Inflammatory macrophage treated with lipopolysaccharide for 4 hours (primary cell): Measurements from ENCODE around the gene AKAP7.
"Not testable (repeated sequence)": the region's sequence is repeated elsewhere in the genome, so short reads cannot be mapped to it uniquely, and the experiment has no call there.

Experiments
- DNase-seq: peaks from one replicate; pipeline ENCODE4 v3.0.0-alpha.2; 2020

Gene AKAP7

GRCh38 chr6:131257104-131257503 lies 121.8 kb downstream of the AKAP7 start:
- no peak for DNase-seq

GRCh38 chr6:131258010-131258652 lies 122.9 kb downstream of the AKAP7 start:
- DNase-seq = no peak

- DNase-seq = no peak
Observed at GRCh38 chr6:131258816-131259476, 123.7 kb downstream of the AKAP7 start.

DNA sequence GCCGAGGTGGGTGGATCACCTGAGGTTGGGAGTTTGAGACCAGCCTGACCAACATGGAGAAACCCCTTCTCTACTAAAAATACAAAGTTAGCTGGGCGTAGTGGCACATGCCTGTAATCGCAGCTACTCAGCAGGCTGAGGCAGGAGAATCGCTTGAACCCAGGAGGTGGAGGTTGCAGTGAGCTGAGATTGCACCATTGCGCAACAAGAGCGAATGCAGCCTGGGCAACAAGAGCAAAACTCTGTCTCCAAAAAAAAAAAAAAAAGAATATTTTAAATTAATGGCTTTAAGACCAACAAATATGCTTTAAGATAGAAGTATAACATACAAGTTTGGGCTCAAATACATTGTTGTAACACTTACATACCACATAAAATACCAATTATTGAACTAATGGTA lies 125.7 kb downstream of the AKAP7 start:
- not testable (repeated sequence) for DNase-seq

DNA sequence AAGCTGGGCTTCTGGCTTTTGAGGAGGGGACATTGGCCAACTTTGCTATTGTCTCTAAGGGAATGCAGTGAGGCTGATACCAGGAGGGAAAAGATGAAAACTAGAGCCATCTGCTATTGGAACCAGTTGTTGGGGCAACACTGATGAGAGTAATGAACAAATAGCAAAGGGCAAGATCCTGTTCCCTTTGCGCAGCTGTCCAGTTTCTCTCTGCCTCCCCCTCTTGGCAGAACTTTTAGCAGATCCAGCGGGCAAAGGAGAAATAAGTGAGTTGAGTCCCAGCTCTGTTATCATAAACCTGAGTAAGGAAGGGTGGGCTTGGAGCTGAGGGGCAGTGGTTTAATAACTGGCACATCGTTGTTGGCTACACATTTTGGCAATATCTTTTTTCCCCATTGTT lies 126.8 kb downstream of the AKAP7 start:
- no peak for DNase-seq

DNA sequence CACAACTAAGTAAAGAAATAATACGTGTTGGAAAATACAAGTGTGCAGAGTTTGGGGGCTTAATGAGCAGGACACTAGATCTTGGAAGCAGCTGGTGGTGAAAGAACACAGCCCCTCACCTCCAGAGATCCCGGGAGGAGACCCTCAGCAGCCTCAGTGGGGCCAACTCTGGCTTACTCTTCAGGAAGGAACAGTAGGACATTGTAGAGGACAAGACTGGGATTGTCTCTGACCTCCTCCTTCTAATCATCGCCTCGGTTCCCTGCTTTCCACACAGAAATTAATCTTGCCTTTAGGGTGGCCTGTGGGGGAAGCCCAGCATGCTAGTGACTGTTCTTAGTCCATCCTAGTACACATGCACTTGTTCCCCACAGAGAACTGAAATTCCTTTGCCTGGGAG lies 130.7 kb downstream of the AKAP7 start:
- DNase-seq = no peak

- DNase-seq = no peak
Observed at GRCh38 chr6:131268303-131268702, 133.0 kb downstream of the AKAP7 start.

DNA sequence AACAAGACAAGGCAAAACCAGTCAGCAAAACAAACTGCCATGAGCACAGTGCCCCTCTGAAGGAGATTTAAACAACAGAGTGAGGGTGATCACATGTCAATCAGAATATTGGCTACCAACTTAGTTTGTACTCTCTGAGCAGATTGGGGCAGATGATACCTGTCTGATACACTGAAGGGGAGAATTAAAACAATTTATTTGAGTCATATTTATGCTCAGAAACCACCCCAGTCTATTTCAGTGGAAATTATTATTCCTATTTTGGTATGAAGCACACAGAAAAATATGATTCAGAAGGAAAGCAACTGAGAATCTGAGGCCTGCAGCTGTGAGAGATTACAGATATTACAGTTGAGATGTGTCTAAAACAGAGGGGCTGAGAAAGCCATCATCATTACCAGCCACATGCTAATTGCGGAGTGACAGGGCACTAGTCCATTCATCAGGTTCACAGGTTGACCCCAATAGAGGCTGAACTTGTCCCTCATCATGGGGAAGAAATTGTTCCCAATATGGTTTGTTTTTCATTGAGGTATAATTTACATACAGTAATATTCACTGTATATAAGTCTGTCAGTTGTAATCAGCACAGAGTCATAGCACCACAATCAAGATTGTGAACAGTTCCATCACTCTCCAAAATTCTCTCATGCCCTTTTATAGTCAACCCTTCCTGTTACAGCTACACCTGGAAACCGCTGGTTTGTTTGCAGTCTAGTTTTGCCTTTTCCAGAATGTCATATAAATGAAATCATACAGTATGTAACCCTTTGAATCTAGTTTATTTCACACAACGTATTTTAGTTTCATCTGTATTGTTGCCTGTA lies 134.5 kb downstream of the AKAP7 start:
- DNase-seq = no peak

DNA sequence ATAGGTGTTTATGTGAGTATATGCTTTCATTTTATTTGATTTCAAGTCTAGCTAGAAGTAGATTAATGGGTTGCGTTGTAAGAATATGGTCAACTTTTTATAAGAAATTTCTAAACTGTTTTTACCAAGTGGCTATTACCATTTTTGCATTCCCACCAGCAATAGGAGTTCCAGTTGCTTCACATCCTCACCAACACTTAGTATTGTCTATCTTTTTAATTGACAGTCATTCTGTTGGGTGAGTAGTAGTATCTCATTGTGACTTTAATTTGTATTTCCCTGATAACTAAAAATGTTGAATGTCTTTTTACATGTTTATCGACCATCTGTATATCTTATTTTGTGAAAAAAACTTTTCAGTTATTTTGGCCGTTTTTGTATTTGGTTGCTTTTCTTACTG lies 135.3 kb downstream of the AKAP7 start:
- DNase-seq = no peak

- DNase-seq = no peak
Observed at GRCh38 chr6:131275273-131275672, 140.0 kb downstream of the AKAP7 start.

DNA sequence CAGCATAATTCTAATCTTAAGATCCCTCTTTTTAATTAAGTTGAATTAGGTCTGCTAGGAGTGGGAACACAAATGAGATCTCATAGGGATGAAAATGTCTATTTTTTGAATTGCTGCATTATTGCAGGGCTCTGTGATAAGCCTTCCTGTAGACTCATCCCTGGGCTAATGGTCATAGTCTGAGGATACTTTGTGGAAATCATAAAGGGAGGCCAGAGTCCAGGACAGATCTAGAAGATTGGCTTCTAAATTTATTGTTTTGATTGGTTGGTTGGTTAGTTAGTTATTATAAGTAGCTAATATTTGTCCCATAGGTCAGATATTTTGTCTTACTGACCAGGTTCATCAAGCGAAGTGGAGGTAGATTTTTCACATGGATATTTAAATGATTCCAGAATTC lies 142.3 kb downstream of the AKAP7 start:
- no peak for DNase-seq

- peak; percentile 40 for DNase-seq
Observed at GRCh38 chr6:131281471-131282270, 146.4 kb downstream of the AKAP7 start.

DNA sequence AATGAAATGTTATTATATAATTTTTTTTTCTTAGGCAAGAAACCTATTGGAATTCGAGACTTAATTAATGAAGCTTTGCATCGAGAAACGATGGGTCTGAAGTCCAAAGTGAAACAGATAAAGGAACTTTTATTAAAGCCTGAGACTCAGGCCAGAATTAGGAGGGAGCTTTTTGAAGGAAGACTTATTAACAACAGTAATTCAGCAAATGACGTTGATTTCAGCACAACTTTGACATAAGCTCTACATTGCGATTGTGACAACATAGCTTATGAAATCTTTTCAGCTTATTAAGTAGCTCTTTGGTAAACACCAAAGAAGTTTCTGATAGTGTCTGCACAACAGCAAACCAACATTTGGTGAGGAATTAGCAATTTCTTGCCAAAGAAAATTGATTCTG lies 147.1 kb downstream of the AKAP7 start:
- no peak for DNase-seq

DNA sequence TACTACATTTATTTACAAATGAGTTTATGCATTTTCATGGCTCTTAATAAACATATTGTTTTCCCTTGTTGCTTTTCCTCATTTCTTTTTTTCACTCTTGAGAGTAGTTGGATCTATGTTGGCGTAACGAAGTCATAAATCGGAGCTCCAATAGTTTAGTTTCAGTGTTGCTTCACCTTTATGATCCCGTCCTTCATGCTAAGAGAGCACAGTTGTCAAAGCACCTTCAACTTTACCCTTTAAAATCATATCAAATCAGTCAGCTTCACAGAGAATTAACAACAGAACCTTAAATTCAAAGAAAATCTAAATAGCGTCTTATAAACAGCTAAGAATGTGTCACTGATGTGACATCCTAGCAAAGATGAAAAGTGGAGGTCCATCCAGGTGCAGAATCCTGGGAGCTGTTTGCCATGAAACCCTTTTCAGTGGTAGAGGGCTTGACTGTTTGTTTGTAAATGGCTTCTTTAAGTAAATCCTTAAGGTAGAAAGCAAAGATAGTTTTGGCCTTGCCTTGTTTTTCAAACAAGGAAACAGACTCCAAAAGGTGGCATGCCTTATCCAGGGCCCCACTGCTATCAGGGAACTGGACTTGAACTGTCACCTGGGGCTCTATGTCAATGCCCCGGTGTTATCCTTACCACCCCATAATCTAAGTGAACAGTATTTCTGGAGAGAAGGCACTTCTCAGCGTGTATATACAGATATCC lies 148.4 kb downstream of the AKAP7 start:
- no peak for DNase-seq

GRCh38 chr6:131285548-131285947 lies 150.3 kb downstream of the AKAP7 start:
- no peak for DNase-seq

- DNase-seq = no peak
Observed at GRCh38 chr6:131286469-131287040, 151.3 kb downstream of the AKAP7 start.

- peak; percentile 3 for DNase-seq
Observed at GRCh38 chr6:131288214-131288613, 152.9 kb downstream of the AKAP7 start.

GRCh38 chr6:131290955-131291354 lies 155.7 kb downstream of the AKAP7 start:
- no peak for DNase-seq

DNA sequence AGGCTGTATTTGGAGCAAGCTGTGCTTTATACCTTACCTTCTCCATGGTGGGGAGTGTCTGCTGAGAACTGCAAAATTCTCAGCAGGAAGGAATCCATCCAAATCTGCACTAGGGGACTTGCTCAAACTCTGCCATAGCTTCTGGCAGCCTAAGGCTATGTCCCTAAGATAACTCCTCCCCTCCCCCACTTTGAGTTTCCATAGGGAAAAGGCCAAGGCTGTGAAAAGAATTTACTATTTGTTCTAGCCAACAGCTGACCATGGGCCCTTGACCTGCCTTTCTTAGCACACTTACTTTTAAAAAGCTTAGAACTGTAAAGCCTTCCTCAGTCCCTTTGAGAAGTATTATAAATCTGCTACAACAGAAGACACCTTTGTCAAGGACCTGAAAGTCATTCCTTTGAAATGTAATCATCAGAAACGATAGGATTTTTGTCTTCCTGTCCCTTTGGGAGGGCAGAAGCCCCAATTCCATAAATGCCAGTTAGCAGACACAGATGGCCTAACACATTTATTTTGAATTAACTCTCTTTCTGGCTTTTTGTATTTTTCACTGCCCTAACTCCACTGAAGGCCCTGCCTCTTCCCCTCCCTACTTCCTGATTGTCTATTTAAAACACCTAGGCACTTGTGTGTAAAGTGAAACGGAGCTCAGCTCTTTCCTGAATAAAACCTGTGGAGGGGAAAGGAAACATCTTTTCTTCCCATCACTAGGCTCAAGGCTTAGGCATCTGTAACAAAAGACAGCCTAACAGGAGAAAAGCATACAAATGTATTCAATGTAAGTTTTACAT lies 157.1 kb downstream of the AKAP7 start:
- DNase-seq = no peak

DNA sequence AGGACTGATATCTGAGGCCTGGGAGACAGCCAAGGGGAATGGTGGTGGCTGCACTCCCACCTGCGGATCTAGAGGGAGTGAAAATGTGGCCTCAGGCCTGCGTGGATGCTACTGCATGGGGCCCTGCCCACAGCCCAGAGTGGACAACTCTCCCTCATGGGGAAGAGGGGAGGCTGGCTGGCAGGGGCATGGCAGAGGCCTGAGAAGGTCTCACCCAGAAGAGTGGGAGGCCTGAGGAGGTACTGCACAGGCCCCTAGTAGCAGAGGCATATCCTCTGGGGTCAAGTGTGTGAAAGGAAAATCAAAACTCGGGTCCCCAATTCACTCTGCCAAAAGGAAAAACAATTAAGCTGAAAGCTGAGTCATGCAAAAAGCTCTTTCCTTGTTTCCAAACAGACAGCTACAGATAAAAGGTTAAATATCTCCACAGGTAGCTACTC lies 158.2 kb downstream of the AKAP7 start:
- no peak for DNase-seq

DNA sequence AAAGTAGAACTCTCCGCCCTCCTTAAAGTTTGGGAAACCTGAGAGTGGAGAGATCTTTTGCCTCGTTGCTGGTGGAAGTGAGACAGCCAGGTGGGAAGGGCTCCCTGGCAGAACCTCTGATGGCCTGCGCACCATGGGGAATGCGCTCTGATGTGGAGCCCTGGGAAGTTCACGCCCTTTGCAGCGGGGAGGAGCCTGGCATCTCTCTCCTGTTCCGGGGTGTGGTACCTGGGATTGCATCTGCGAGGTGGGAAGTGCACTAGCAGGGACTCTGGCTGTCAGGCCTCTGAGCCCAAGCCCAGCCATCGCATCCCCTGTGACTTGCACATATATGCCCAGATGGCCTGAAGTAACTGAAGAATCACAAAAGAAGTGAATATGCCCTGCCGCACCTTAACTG lies 159.8 kb downstream of the AKAP7 start:
- no peak for DNase-seq
